Measurements from ENCODE around the gene ZNF595.
"Not testable (repeated sequence)": the region's sequence is repeated elsewhere in the genome, so short reads cannot be mapped to it uniquely, and the experiment has no call there.

DNA sequence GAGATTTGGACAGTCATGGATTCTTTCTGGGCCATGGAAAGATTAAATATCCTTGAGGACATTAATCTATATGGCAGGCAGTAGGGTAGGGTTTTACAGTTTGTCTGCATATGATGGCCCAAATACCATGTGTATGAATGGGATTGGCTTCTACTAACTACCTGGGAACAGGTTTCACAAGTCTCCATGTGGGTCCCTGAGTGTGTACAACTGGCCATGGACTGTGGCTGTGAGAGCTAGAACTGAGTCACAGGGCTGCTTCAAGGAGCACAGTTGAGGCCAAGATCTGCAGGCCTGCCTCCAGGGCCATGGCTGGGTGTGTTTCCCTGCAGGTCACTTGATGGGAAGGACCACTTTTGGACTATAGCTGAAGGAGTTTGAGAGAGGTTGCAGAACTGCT lies 11.6 kb downstream of the ZNF595 start:
- TF ChIP-seq, protein P1, sequence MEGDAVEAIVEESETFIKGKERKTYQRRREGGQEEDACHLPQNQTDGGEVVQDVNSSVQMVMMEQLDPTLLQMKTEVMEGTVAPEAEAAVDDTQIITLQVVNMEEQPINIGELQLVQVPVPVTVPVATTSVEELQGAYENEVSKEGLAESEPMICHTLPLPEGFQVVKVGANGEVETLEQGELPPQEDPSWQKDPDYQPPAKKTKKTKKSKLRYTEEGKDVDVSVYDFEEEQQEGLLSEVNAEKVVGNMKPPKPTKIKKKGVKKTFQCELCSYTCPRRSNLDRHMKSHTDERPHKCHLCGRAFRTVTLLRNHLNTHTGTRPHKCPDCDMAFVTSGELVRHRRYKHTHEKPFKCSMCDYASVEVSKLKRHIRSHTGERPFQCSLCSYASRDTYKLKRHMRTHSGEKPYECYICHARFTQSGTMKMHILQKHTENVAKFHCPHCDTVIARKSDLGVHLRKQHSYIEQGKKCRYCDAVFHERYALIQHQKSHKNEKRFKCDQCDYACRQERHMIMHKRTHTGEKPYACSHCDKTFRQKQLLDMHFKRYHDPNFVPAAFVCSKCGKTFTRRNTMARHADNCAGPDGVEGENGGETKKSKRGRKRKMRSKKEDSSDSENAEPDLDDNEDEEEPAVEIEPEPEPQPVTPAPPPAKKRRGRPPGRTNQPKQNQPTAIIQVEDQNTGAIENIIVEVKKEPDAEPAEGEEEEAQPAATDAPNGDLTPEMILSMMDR (IDR thresholded peaks at IDR 0.05) = not testable (repeated sequence)
- not testable (repeated sequence) for TF ChIP-seq ZFX (IDR thresholded peaks at IDR 0.05; ENCODE audit: borderline replicate concordance)
